ENCODE data around the gene CAPZA1. TPM values are rescaled to one million over a fixed set of nuclear protein-coding genes. Genes with fewer than 3 reads are reported as not detected.

CAPZA1 gene
- total RNA-seq, 2 experiments from 2014 or later: 234 TPM

- no TSS peak for BruUV-seq (replicated peaks)
Observed at GRCh38 chr1:112618114-112618720, 1.4 kb upstream of the CAPZA1 start.

DNA sequence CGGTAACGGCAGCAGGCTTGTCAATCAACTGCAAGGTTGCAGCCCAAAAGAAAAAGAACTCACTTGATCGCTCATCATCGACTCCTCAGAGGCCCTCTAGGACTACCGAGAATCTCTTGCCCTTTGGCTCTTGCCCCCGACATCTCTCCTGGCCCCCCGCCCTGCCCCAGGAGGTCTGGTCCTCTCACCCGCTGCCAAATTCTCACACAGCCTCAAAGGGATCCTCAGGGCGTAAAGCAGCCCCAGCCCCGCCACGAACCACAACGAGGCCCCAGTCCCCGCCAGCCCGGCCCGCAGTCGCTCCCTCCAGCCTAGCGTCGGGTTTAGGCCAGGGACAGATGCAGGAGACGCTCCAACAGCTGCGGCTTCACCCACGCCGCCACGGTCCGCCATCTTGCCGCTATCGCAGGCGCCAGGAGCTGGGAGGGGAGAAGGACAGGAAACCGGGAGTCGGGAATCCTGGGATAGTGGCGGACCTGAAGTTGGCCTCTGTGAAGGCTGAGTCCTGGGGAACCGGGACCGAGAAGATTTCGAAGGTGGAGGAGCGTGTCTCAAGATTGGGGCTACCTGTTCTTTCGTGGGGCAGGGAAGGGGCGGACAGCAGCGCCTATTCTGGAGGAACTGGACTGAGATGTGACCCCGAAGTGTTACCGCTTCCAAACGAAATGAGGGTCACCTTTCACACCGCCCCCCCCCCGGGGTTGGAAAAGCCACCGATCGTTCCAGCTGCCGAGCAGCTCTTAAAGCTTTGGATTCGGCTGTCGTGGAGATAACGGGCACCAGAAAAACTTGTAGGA lies 713 bp upstream of the CAPZA1 start, which contains the start of gene ST7L:
Gene ST7L (minus strand): TSS at position 421 of the 797 bp plus-strand sequence. CDS start 28 bp downstream, at position 393.
- Histone ChIP-seq H4K20me1 (ENCODE audit: insufficient read depth, low read length) (peaks cover 16% of the 10 kb centered on the region; the same call in 1 of the 2 replicates), H3K4me2 (ENCODE audit: low read length) (peak within 1 kb of the TSS; percentile 94), H3K9me3 (ENCODE audit: low read length) (no peaks in the 10 kb centered on the region), H3K79me2 (ENCODE audit: insufficient read depth, low read depth, low read length) (peaks cover 61% of the 10 kb centered on the region), H3K4me3 (ENCODE audit: low read depth, low read length, poor library complexity, severe bottlenecking) (peak within 1 kb of the TSS; percentile 86), H3K36me3 (ENCODE audit: insufficient read depth, low read length) (peaks cover 26% of the 10 kb centered on the region), H3K9me2 (ENCODE audit: insufficient read depth, low read length) (no peaks in the 10 kb centered on the region), H3K27ac (ENCODE audit: low read depth, low read length, poor library complexity, severe bottlenecking) (peak within 1 kb of the TSS; percentile 93), H3K4me1 (ENCODE audit: insufficient read depth, low read length, poor library complexity, severe bottlenecking) (peaks cover 24% of the 10 kb centered on the region), H2AFZ (ENCODE audit: low read length) (peak within 1 kb of the TSS; percentile 91)
- no peak for TF ChIP-seq EZH2phosphoT487 (IDR thresholded peaks at IDR 0.05; ENCODE audit: borderline replicate concordance, low read depth, low read length)
- TF ChIP-seq, protein P1, sequence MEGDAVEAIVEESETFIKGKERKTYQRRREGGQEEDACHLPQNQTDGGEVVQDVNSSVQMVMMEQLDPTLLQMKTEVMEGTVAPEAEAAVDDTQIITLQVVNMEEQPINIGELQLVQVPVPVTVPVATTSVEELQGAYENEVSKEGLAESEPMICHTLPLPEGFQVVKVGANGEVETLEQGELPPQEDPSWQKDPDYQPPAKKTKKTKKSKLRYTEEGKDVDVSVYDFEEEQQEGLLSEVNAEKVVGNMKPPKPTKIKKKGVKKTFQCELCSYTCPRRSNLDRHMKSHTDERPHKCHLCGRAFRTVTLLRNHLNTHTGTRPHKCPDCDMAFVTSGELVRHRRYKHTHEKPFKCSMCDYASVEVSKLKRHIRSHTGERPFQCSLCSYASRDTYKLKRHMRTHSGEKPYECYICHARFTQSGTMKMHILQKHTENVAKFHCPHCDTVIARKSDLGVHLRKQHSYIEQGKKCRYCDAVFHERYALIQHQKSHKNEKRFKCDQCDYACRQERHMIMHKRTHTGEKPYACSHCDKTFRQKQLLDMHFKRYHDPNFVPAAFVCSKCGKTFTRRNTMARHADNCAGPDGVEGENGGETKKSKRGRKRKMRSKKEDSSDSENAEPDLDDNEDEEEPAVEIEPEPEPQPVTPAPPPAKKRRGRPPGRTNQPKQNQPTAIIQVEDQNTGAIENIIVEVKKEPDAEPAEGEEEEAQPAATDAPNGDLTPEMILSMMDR (conservative IDR thresholded peaks at IDR 0.05; ENCODE audit: low read length): no peak
- intact Hi-C loops (cut with micrococcal nuclease; ENCODE audit: unreplicated experiment): loop anchor here (1.0 to 2.0 kb wide), 3 partner anchors 56 to 223 kb away; partner anchors contain the start of genes CTTNBP2NL, MOV10 and PPM1J
- DNase-seq (ENCODE audit: low spot score): peak; percentile 69
- BruUV-seq (replicated peaks): TSS peak; percentile 71
- ChIA-PET CTCF (ENCODE audit: unreplicated experiment) (interaction anchor here (0.6 kb wide), 1 partner anchor 338 kb away, joined by 4 read pairs; no protein-coding TSS in a partner anchor), POLR2A (interaction anchor here (0.6 to 2.2 kb wide), 9 partner anchors 18 to 228 kb away, joined by 3 to 9 read pairs (median 5); partner anchors contain the start of gene MOV10)

More at GRCh38 chr1:112618114-112618720, 1.4 kb upstream of the CAPZA1 start:
- Histone ChIP-seq H3K9me2 (ENCODE audit: insufficient read depth, low read length) (no peaks in the 10 kb centered on the region), H3K4me3 (ENCODE audit: low read depth, low read length, poor library complexity, severe bottlenecking) (peak overlapping the region; percentile 86), H3K9me3 (ENCODE audit: low read length) (no peaks in the 10 kb centered on the region), H3K27ac (ENCODE audit: low read depth, low read length, poor library complexity, severe bottlenecking) (peak overlapping the region; percentile 93), H4K20me1 (ENCODE audit: insufficient read depth, low read length) (peaks cover 16% of the 10 kb centered on the region; the same call in 1 of the 2 replicates), H3K36me3 (ENCODE audit: insufficient read depth, low read length) (peaks cover 33% of the 10 kb centered on the region), H3K4me1 (ENCODE audit: insufficient read depth, low read length, poor library complexity, severe bottlenecking) (peaks cover 20% of the 10 kb centered on the region), H3K79me2 (ENCODE audit: insufficient read depth, low read depth, low read length) (peaks cover 54% of the 10 kb centered on the region), H3K4me2 (ENCODE audit: low read length) (peak overlapping the region; percentile 94), H2AFZ (ENCODE audit: low read length) (peak overlapping the region; percentile 91)
- DNase-seq (ENCODE audit: low spot score): peak; percentile 62
- ChIA-PET POLR2A (interaction anchor here (0.7 to 2.2 kb wide), 9 partner anchors 38 to 227 kb away, joined by 3 to 9 read pairs (median 3); partner anchors contain the start of genes MOV10 and PPM1J), CTCF (ENCODE audit: unreplicated experiment) (no interaction called here)
- intact Hi-C loops (cut with micrococcal nuclease; ENCODE audit: unreplicated experiment): loop anchor here (1.0 to 2.0 kb wide), 3 partner anchors 57 to 222 kb away; partner anchors contain the start of genes CTTNBP2NL, MOV10 and PPM1J
- no peak for TF ChIP-seq EZH2phosphoT487 (IDR thresholded peaks at IDR 0.05; ENCODE audit: borderline replicate concordance, low read depth, low read length)
- TF ChIP-seq, protein P1 (conservative IDR thresholded peaks at IDR 0.05; ENCODE audit: low read length): peak; percentile 45; the same call in 1 of the 2 replicates

Data from OCI-LY7 (cell line).